ENCODE data around the gene CLEC4M.
"Not testable (repeated sequence)": the region's sequence is repeated elsewhere in the genome, so short reads cannot be mapped to it uniquely, and the experiment has no call there.

Gene CLEC4M

DNA sequence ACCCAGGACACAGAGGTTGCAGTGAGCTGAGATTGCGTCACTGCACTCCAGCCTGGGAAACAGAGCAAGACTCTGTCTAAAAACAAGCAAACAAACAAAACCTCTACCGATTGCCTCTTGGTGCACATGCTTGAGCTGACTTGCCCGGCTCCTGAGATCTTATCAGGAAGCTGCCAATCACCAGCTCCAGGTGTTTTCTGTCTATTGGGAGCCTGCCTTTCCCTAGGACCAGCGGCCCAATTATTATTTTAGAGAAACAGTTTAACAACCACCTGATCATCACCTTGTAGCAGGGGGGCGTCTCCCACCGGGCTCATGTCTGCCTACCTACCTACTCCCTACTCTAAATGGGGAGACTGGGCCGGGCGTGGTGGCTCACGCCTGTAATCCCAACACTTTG lies 10.8 kb downstream of the CLEC4M start:
- no peak for DNase-seq (ENCODE audit: low read depth in 2 of 2)

DNA sequence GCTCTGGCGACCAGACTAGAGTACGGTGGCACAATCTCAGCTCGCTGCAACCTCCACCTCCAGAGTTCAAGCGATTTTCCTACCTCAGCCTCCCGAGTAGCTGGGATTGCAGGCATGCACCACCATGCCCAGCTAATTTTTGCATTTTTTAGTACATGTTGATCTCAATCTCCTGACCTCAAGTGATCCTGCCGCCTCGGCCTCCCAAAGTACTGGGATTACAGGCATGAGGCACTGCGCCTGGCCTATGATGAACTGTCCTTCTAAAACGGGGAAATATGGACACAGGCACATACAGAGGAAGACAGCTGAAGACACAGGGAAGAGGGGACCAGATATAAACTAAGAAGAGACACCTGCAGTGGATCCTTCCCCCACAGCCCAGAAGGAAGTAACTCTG lies 12.7 kb downstream of the CLEC4M start:
- DNase-seq (ENCODE audit: low read depth in 2 of 2): no peak

DNA sequence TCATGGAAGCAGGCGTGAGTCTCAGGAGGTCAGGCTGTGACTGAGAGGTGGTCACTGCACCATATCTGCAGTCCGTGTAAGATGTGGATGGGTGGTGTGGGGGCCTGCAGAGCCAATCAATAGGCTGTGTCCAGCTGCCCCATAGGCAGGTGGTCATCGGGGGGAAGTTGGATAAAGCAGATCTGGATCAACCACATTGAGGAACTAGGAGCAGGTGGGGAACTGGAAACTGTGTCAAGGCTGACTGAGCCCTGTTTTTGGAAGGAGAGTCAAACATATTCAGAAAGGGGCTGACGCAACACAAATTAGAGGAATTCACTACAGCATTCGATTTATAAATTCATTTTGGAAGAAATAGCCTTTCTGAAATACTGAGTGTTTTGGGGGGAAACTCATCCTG lies 15.0 kb downstream of the CLEC4M start:
- no peak for DNase-seq (ENCODE audit: low read depth in 2 of 2)

DNA sequence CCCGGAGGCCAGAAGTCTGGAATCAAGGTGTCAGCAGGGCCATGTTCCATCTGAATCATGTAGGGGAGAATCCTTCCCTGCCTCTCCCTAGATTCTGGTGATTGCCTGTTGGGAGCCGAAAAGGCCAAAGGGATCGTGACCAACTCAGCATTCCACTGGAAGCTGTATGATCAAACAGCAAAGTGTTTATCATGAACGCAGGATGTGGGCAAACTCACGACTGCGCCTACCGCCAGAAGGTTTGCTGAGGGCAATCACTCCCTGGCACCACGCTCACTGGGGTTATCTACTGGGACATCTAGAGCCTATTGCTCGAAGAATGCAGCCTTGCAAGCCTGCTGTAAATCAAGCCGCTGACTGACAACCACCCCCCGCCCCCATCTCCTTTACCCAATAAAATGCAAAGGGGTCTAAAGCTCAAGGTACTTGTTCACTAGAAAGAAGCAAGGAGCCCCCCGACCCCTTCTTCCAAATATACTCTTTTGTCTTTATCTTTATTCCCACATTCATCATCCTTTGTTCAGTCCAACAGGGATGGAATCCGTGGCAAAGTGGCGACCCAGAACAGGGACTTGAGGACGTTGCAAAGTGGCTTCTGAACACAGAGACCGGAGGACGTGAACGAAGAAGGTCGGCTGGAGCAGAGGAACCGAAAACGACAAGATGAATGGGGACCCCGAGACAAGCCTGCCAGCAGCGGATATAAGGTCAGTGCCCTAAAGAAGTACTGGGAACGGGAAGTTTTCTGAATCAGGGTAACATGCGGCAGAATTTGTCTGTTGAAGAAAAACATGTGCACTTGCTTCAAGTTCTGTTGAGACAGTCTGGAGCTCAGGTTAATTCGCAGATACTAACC lies 16.8 kb downstream of the CLEC4M start:
- no peak for DNase-seq (ENCODE audit: low read depth in 2 of 2)

DNA sequence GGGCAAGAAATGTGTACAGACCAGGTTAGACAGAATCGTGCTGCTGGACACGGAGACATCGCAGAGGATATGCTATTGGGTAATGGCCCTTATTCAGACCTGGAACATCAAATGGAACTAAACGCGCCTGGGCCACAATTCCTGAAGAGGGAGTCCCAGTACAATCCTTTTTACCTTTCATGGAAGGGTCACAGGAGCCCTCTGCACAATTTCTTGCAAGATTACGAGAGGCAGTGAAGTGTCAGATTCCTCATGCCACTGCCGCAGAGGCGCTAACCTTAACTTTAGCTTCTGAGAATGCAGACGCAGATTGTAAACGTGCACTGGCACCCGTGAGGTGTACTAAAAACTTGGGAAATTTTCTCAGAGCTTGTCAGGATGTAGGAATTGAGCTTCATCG lies 18.1 kb downstream of the CLEC4M start:
- no peak for DNase-seq (ENCODE audit: low read depth in 2 of 2)

DNA sequence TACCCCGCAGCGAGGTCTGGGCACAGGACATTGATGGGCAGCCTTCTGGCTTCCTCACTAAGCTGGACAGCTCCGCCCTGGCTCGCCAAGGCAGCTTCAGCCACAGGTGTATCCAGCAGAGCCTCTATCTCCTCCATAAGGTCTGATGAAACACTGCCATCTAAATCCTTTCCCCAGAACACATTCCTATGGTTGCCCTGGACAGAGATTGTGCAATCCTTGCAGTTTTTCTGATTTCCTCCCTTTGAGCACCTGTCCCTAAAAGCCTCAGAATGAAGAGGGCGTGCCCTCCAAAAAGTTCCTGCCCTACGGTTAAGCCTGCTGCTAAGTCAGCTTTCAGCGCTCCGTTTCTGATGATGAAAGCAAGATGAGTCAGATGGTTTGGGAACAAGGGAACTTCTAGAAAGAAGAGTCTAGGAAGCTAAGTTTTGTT lies 21.0 kb downstream of the CLEC4M start:
- no peak for DNase-seq (ENCODE audit: low read depth in 2 of 2)

DNA sequence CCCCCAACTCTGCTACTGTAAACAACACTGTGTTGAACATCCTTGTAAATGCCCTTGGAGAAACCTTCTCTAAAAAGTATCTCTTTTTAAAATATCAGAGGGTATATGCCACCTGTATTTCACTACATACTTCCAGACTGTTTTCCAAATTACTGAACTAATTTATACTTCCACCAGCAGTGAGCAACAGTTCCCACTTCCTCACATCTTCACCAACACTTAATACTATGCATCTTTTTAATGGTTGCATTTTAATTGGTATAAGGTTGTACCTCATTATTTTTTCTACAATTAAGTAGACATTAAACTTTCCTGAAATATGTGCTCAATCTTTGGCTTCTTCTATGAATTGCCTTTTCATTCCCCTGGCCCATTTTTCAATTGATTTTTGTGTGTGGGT lies 21.8 kb downstream of the CLEC4M start:
- DNase-seq (ENCODE audit: low read depth in 2 of 2): no peak

DNA sequence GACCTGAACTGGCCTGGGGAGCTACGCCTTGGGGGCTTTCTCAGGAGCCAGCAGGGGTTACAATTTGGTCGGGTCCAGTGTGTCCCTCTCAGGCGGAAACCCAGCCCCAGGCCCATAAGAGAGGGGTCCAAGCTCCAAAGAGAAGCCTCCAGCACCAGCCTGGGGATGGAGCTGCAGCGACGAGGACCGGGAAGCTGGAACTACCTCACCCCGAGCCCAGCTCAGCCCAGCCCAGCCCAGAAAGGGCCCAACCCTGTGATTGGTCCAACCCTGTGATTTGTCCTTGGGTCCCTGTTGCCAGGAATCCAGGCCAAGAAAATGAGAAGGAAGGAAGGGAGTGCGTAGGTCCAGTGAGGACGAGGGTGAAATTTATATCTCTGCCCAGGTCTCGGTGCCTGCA lies 24.1 kb downstream of the CLEC4M start:
- DNase-seq (ENCODE audit: low read depth in 2 of 2): no peak

DNA sequence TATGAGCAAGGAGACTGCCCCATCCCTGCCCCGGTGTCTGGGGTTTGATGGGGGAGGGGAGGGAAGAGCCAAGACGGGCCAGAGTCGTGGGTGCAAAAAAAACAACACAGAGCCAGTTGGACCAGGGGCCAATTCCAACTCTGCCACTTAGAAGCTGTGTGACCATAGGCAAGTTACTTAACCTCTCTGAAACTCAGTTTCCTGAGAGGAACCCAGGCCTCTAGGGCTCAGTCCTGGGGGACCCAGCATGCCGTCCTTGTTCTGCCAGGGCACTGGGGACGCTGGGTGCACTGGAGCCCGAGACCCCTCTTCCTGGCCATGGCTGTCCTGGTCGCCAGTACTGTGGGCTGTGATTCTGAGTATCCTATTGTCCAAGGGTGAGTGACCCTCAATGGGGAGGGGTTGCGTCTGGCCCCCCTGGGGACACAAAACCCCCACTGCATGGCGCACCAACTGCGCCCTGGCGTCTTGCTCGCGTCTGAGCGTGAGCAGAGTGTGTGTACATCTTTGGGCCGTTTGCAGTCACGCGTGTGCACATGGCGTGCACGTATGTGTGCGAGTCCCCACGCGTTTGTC lies 24.6 kb downstream of the CLEC4M start:
- no peak for DNase-seq (ENCODE audit: low read depth in 2 of 2)

DNA sequence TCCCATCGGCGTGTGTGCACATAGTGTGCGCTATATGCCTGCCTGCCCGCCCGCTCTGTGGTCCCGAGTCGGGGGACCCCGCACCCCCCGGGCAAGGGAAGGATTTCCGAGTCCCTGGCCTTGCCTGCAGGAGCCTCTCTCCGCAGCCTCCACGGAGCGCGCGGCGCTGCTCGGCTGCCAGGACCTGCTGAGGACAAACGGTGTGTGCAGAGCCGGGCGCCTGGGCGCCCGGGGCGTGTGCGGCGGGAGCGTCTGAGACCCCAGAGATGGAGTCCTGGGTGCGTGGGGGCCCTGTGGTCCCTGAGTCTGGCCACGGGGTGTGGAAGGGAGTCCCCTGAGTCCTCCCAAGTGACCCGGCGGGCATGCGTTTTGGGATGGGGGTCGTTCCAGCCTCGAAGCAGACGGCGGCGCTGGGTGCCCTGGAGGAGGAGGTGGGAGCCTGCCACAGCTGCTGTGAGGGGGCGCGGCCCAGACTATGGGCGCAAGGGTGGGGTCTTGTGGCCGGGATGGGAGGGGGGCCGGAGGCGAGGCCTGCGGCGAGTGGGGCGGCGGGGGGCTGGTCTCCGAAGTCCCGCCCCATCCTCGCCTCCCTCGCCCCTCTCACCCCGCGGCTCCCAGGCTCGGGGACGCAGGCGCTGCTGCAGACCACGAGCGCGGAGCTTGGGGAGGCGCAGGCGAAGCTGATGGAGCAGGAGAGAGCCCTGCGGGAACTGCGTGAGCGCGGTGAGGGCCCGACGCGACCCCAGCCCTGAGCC lies 25.3 kb downstream of the CLEC4M start:
- DNase-seq (ENCODE audit: low read depth in 2 of 2): no peak

DNA sequence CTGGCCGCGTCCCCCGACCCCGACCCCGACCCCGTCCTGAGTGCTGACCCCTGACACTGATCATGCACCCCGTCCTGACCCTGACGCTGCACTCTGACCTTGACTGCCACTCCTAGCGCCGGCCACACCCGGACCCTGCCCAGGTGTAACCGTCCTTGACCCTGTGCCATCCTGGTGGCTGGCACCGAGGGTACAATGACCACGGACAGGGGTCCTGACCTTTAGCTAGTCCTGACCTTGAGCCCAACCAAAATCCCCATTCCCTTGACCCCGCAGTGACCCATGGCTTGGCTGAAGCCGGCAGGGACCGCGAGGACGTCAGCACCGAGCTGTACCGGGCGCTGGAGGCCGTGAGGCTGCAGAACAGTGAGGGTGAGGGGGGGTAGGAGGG lies 25.9 kb downstream of the CLEC4M start:
- DNase-seq (ENCODE audit: low read depth in 2 of 2): no peak

DNA sequence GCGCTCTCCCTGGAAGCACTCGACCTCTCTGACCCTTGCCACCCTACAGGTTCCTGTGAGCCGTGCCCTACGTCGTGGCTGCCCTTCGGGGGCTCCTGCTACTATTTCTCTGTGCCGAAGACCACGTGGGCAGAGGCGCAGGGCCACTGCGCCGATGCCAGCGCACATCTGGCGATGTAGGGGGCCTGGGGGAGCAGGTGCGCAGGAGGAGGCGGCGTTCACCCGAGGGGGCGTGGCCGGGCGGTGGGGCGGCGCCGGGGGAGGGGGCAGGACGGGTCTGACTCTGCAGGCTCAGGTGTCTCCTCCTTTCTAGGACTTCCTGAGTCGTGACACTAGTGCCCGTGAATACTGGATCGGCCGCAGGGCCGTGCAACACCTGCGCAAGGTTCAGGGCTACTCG lies 26.4 kb downstream of the CLEC4M start:
- no peak for DNase-seq (ENCODE audit: low read depth in 2 of 2)

DNA sequence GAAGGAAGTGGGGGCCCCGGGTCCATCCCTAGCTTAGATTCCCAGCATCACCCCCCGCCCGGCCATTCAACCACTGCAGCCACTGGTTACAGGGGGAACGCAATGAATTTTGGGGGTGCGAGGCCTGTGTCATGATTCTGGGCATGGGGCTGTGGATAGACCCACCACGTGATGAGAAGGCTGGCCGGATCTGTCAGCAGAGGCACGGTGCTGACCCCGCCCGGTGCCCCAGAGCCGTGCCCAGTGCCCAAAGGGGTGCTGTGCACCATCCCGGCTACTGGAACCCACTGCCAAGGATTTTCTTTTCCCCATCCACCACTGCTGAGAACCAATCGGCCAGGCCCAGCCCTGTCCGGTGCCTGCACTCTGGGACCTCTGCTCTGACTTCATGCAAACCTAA lies 27.4 kb downstream of the CLEC4M start:
- no peak for DNase-seq (ENCODE audit: low read depth in 2 of 2)

DNA sequence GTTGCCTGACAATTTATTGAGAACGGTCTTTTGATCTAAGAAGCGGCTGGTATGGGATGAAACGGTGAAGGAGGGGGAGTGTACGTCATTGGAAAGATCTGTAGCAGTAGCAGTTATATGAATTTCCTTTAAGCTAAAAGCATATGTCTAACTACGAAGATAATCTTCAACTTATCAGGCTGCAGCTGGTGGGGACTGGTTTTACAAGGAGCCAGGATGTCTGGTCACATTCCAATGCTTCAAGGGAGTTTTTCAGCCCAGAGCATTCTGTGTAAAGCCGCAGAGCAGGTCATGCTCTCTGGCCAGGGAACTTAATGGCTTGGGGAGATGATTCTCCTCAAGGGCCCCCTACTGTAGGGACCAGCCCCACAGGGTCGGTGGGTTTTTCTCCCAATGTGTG lies 29.2 kb downstream of the CLEC4M start:
- DNase-seq (ENCODE audit: low read depth in 2 of 2): no peak

DNA sequence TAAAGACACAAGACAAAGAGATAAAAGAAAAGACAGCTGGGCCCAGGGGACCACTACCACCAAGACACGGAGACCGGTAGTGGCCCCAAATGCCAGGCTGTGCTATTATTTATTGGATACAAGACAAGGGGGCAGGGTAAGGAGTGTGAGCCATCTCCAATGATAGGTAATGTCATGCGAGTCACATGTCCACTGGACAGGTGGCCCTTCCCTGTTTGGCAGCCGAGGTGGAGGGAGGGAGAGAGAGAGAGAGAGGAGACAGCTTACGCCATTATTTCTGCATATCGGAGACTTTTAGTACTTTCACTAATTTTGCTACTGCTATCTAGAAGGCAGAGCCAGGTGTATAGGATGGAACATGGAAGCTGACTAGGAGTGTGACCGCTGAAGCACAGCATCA lies 29.7 kb downstream of the CLEC4M start:
- DNase-seq (ENCODE audit: low read depth in 2 of 2): not testable (repeated sequence)

DNA sequence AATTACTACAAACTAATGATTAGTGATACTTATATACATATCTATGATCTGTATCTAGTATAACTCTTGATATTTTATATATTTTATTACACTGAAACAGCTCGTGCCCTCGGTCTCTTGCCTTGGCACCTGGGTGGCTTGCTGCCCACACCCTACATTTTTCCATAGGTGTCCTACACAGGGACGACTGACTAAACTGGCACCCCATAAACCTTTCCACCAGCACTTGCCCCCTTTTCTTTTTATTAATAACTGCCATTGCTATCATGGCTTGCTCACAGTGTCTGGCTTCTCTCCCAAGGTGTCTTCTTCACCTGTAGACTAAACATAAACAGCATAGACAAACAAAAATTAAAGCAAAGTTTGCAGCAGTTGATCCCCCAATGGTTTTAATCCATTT lies 30.4 kb downstream of the CLEC4M start:
- no peak for DNase-seq (ENCODE audit: low read depth in 2 of 2)

DNA sequence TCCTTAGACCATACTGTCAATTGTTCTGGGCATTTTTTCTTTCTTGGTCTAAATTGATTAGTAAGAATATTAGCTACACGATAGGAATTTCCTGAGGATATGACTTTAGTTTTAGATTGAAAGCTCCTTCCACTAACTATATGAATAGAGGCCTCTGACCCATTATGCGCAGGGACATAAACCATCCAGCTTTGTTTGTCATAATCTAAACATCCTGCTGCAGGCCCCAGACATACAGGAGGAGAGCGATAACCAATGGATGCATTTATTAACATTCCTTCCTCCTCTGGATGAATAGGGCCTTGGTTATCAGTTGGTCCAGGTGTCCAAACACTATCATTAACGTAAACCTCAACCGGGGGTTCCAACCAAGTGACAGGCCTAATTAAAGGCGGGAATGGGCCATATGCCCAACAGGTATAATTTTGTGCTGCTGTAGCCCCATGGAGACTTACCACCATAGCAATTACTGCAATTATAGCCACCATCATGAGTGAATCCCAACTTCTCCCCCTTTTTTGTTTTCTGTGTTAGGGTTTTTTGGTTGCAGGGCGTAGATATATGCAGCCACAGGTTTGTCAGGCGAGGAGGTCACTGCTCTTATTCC lies 32.6 kb downstream of the CLEC4M start:
- DNase-seq (ENCODE audit: low read depth in 2 of 2): no peak

DNA sequence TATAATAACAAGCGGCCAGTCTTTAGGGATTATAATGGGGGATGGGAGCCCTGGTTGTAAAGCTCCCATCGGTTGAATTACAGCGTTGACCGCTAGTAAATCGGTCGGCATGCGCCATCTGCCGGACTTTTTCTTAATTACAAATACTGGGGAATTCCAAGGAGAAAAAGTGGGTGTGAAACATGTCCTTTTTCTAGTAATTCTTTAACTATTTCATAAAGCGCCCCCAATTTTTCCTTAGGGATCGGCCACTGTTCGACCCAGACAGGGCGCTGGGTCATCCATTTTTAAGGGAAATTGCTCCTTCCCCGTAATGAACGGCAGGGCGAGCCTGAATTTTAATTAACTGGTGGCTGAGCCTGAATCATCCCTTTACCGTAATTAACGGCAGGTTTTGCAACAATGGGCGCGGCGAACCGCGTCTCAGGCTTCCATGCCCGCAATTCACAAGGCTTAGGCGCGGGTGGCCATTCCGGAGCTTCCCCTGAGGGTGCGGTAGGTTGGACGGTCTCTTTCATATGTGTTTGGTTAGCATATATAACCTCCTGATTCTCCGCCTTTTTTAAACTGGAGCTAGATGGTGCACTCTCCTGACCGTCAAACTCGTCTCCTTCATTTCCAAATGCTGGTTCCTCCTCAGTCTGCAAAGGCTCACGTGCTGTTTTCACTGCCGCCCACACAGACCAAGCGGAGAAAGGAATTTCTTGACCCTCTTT lies 36.8 kb downstream of the CLEC4M start:
- DNase-seq (ENCODE audit: low read depth in 2 of 2): peak; percentile 44 to 49

DNA sequence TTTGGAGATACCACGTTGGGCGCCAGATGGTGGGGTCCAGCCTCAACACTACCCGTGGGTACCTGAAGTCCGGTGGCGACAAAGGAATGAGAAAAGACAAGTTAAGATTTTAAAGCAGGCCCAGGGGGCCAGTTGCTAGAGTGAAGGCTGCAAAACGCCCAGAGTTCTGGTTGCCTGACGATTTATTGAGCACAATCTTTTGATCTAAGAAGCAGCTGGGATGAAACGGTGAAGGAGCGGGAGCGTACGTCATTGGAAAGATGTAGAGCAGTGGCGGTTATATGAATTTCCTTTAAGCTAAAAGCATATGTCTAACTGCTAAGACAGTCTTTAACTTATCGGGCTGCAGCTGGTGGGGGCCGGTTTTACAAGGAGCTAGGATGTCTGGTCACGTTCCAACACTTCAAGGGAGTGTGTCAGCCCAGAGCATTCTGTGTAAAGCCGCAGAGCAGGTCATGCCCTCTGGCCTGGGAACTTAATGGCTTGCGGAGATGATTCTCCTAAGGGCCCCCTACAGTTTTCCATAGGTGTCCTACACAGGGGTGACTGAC lies 38.1 kb downstream of the CLEC4M start:
- no peak for DNase-seq (ENCODE audit: low read depth in 2 of 2)

DNA sequence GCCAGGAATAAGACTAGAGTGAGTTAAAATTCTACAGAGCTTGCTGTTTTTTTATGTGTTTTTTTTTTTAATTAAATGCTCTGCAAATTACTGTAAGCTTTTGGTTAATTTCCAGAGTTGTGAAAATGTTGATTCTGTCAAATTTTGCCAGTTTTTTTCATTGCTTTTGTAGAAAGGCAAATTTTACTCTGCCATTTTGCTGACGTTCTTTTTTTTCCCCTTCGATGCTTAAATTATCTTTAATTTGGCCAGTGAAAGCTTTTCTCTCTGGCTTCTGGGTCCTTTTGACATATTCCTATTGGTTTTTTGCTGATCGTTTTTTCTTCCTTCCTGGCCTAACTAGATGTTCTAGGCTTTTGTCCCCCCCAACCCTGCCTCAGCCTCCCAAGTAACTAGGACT lies 43.2 kb downstream of the CLEC4M start:
- DNase-seq (ENCODE audit: low read depth in 2 of 2): no peak

DNA sequence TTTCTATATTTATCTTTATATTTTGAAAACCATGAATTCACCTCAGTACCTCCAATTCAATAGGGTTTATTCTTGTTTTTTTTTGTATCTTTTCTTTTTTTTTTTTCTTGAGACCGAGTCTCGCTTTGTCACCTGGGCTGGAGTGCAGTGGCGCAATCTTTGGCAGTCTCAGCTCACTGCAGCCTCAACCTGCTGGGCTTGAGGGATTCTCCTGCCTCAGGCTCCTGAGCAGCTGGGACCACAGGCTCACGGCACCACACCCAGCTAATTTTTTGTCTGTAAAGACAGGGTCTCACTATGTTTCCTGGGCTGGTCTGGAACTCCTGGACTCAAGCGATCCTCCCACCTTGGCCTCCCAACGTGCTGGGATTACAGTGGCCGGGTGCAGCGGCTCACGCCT lies 43.8 kb downstream of the CLEC4M start:
- no peak for DNase-seq (ENCODE audit: low read depth in 2 of 2)

DNA sequence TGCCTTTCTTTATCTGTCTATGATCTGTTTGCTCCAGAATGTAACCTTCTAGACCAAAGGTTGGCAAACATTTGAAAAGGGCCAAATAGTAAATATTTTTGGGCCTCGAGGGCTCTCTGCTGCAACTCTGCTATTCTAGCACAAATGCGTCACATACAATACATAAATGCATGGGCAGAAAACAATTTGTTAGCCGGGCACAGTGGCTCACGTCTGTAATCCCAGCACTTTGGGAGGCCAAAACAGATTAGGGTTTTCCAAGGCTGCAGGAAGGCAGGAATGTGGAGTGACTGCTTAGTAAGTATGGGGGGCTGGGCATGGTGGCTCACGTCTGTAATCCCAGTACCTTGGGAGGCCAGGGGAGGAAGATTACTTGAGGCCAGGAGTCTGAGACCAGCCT lies 45.1 kb downstream of the CLEC4M start:
- DNase-seq (ENCODE audit: low read depth in 2 of 2): no peak
